Measurements from ENCODE around the gene SYNGAP1.

The SYNGAP1 gene

DNA sequence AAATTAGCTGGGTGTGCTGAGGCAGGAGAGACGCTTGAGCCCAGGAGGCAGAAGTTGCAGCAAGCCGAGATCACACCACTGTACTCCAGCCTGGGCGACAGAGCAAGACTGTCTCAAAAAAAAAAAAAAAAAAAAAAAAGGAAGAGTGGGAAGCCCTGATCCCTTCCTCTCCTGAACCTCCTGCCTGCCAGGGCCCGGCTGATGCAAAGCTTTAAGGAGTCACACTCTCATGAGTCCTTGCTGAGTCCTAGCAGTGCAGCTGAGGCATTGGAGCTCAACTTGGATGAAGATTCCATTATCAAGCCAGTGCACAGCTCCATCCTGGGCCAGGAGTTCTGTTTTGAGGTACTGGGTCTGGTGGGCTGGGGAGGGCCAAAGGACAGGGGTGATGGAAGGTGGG, 15.1 kb downstream of the SYNGAP1 start:
- TF ChIP-seq EZH2 (optimal IDR thresholded peaks at IDR 0.05; ENCODE audit: low read depth, low read length) (no peak), EZH2phosphoT487 (IDR thresholded peaks at IDR 0.05; ENCODE audit: low read length) (no peak)
- no peak overlapping the region for H3K4me2 ChIP-seq (ENCODE audit: low read depth, low read length)

DNA sequence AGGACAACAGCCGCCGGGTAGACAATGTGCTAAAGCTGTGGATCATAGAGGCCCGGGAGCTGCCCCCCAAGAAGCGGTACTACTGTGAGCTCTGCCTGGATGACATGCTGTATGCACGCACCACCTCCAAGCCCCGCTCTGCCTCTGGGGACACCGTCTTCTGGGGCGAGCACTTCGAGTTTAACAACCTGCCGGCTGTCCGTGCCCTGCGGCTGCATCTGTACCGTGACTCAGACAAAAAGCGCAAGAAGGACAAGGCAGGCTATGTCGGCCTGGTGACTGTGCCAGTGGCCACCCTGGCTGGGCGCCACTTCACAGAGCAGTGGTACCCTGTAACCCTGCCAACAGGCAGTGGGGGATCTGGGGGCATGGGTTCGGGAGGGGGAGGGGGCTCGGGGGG, 17.8 kb downstream of the SYNGAP1 start:
- H3K79me2 ChIP-seq (ENCODE audit: low read length) = no peaks in the 10 kb centered on the region
- H3K4me3 ChIP-seq (ENCODE audit: low read length) = no peak overlapping the region
- no peak overlapping the region for H3K9ac ChIP-seq (ENCODE audit: low read length)
- H3K4me1 ChIP-seq (ENCODE audit: low read length) = no peaks in the 10 kb centered on the region
- TF ChIP-seq EZH2 (optimal IDR thresholded peaks at IDR 0.05; ENCODE audit: low read depth, low read length) (no peak), EZH2phosphoT487 (IDR thresholded peaks at IDR 0.05; ENCODE audit: low read length) (no peak)
- TF ChIP-seq, protein P1, sequence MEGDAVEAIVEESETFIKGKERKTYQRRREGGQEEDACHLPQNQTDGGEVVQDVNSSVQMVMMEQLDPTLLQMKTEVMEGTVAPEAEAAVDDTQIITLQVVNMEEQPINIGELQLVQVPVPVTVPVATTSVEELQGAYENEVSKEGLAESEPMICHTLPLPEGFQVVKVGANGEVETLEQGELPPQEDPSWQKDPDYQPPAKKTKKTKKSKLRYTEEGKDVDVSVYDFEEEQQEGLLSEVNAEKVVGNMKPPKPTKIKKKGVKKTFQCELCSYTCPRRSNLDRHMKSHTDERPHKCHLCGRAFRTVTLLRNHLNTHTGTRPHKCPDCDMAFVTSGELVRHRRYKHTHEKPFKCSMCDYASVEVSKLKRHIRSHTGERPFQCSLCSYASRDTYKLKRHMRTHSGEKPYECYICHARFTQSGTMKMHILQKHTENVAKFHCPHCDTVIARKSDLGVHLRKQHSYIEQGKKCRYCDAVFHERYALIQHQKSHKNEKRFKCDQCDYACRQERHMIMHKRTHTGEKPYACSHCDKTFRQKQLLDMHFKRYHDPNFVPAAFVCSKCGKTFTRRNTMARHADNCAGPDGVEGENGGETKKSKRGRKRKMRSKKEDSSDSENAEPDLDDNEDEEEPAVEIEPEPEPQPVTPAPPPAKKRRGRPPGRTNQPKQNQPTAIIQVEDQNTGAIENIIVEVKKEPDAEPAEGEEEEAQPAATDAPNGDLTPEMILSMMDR (IDR thresholded peaks at IDR 0.05; ENCODE audit: low read length) = no peak
- DNase-seq = no peak
- no peak overlapping the region for H3K27ac ChIP-seq (ENCODE audit: low read length)
- no peak overlapping the region for H3K4me2 ChIP-seq (ENCODE audit: low read depth, low read length)
- no peaks in the 10 kb centered on the region for H4K20me1 ChIP-seq (ENCODE audit: insufficient read depth, low read length)
- no peaks in the 10 kb centered on the region for H3K9me2 ChIP-seq (replicated peaks; ENCODE audit: insufficient read depth, low read length)
- H3K27me3 ChIP-seq (replicated peaks; ENCODE audit: insufficient read depth, low read length) = no peaks in the 10 kb centered on the region
- no peaks in the 10 kb centered on the region for H3F3A ChIP-seq (ENCODE audit: insufficient read depth, low read length)
- H3K9me3 ChIP-seq (replicated peaks; ENCODE audit: insufficient read depth, low read length) = no peaks in the 10 kb centered on the region
- H3K36me3 ChIP-seq (replicated peaks; ENCODE audit: insufficient read depth, low read length) = no peaks in the 10 kb centered on the region
- no peak overlapping the region for H2AFZ ChIP-seq (ENCODE audit: low read length)

More for the DNA sequence above, 15.1 kb downstream of the SYNGAP1 start:
- H3K36me3 ChIP-seq (replicated peaks; ENCODE audit: insufficient read depth, low read length) = no peaks in the 10 kb centered on the region
- no peaks in the 10 kb centered on the region for H3F3A ChIP-seq (ENCODE audit: insufficient read depth, low read length)
- DNase-seq = no peak
- no peaks in the 10 kb centered on the region for H3K79me2 ChIP-seq (ENCODE audit: low read length)
- H3K9me3 ChIP-seq (replicated peaks; ENCODE audit: insufficient read depth, low read length) = no peaks in the 10 kb centered on the region
- H3K4me1 ChIP-seq (ENCODE audit: low read length) = peaks cover 14% of the 10 kb centered on the region; the same call in 1 of the 2 replicates
- H3K27ac ChIP-seq (ENCODE audit: low read length) = no peak overlapping the region
- no peak overlapping the region for H3K9ac ChIP-seq (ENCODE audit: low read length)
- H4K20me1 ChIP-seq (ENCODE audit: insufficient read depth, low read length) = no peaks in the 10 kb centered on the region
- no peaks in the 10 kb centered on the region for H3K9me2 ChIP-seq (replicated peaks; ENCODE audit: insufficient read depth, low read length)
- H2AFZ ChIP-seq (ENCODE audit: low read length) = no peak overlapping the region
- no peak overlapping the region for H3K4me3 ChIP-seq (ENCODE audit: low read length)
- H3K27me3 ChIP-seq (replicated peaks; ENCODE audit: insufficient read depth, low read length) = no peaks in the 10 kb centered on the region

DNA sequence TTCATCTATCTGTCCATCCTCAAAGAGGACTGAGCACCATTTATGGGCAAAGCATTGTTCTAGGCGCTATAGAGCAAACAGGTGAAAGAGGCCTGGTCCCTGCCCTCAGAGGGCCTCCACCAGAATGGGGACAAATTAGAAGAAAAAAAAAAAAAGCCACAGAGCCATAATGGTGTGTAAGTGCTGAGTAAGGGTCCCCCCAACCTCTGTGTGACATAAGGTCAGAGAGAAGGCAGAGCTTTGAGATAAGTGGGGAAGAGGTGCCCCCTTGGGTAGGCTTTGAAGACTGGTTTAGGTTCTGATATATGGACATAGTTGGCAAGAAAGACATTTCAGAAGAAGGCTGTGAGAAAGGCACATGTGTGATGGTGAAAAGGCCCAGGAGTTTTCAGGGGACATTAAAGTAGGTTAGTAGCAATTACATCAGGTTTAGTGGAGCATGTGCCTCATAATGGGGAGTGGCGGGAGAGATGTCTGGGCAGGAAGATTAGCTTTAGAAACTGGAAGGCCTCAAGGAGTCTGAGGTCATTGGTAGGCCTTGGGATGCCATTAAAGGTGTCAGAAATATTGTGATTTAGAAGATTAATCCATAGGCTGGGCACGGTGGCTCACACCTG, 19.2 kb downstream of the SYNGAP1 start:
- Histone ChIP-seq H3K4me1 (ENCODE audit: low read length) (no peaks in the 10 kb centered on the region), H3K4me3 (ENCODE audit: low read length) (no peak overlapping the region), H3K9ac (ENCODE audit: low read length) (no peak overlapping the region), H3K9me2 (replicated peaks; ENCODE audit: insufficient read depth, low read length) (no peaks in the 10 kb centered on the region), H3K79me2 (ENCODE audit: low read length) (no peaks in the 10 kb centered on the region), H3K4me2 (ENCODE audit: low read depth, low read length) (no peak overlapping the region), H4K20me1 (ENCODE audit: insufficient read depth, low read length) (no peaks in the 10 kb centered on the region), H3F3A (ENCODE audit: insufficient read depth, low read length) (no peaks in the 10 kb centered on the region), H3K27ac (ENCODE audit: low read length) (no peak overlapping the region), H3K27me3 (replicated peaks; ENCODE audit: insufficient read depth, low read length) (no peaks in the 10 kb centered on the region), H2AFZ (ENCODE audit: low read length) (no peak overlapping the region), H3K9me3 (replicated peaks; ENCODE audit: insufficient read depth, low read length) (no peaks in the 10 kb centered on the region), H3K36me3 (replicated peaks; ENCODE audit: insufficient read depth, low read length) (no peaks in the 10 kb centered on the region)
- TF ChIP-seq, protein P1 (IDR thresholded peaks at IDR 0.05; ENCODE audit: low read length) = no peak
- no peak for TF ChIP-seq EZH2phosphoT487 (IDR thresholded peaks at IDR 0.05; ENCODE audit: low read length)
- no peak for TF ChIP-seq EZH2 (optimal IDR thresholded peaks at IDR 0.05; ENCODE audit: low read depth, low read length)
- DNase-seq = no peak

DNA sequence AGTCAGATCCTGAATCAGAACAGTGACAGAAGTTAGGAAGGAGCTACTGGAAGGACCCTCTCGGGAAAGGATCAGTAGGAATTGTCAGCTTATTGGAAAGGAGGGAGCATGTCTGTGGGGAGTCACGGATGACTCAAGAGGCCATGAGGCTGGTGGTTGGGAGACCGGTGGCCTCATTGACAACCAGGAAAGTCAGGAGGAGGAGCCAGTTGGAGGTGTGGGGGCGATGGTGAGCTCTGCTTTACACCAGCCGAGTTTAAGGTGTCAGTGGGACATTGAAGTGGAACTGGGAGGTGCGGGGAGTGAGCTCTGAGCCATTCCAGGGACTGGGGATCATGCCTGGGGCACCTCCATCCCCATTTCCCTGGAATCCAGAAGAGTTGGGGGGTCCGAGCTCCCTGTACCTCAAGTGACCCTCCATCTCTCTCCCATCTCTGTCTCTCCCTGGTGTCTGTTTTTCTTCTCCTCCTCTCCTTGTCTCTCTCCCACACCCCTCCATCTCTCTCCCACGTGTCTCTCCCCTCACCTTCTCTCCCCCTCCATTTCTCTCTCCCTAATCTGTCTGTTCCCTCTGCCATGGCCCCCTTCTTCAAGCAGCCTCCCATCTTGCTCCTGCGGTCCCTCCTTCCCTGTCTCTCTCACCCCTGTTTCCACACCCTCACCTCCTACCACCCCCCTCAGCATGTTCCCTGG, 20.2 kb downstream of the SYNGAP1 start:
- Histone ChIP-seq H3K9me2 (replicated peaks; ENCODE audit: insufficient read depth, low read length) (no peaks in the 10 kb centered on the region), H3K4me2 (ENCODE audit: low read depth, low read length) (no peak overlapping the region), H2AFZ (ENCODE audit: low read length) (no peak overlapping the region), H3K9ac (ENCODE audit: low read length) (no peak overlapping the region), H3F3A (ENCODE audit: insufficient read depth, low read length) (no peaks in the 10 kb centered on the region), H4K20me1 (ENCODE audit: insufficient read depth, low read length) (no peaks in the 10 kb centered on the region), H3K4me1 (ENCODE audit: low read length) (no peaks in the 10 kb centered on the region), H3K36me3 (replicated peaks; ENCODE audit: insufficient read depth, low read length) (no peaks in the 10 kb centered on the region), H3K79me2 (ENCODE audit: low read length) (no peaks in the 10 kb centered on the region), H3K27ac (ENCODE audit: low read length) (no peak overlapping the region), H3K27me3 (replicated peaks; ENCODE audit: insufficient read depth, low read length) (no peaks in the 10 kb centered on the region), H3K4me3 (ENCODE audit: low read length) (no peak overlapping the region), H3K9me3 (replicated peaks; ENCODE audit: insufficient read depth, low read length) (no peaks in the 10 kb centered on the region)
- no peak for DNase-seq
- no peak for TF ChIP-seq EZH2phosphoT487 (IDR thresholded peaks at IDR 0.05; ENCODE audit: low read length)
- TF ChIP-seq, protein P1 (IDR thresholded peaks at IDR 0.05; ENCODE audit: low read length) = no peak
- TF ChIP-seq EZH2 (optimal IDR thresholded peaks at IDR 0.05; ENCODE audit: low read depth, low read length) = no peak

All from MM.1S (cell line).